Activated CD8-positive, alpha-beta T cell treated with anti-CD3 and anti-CD28 coated beads, Interleukin-2, amount 10 ng/mL, durations not matched to agents 7 days and 5 days (primary cell): ENCODE data around the gene CEP112. TPM values are rescaled to one million over a fixed set of nuclear protein-coding genes. Genes with fewer than 3 reads are reported as not detected.

ENCODE experiments used
- ATAC-seq: fragments of 150-1000 bp; cut with Tn5 transposase; one replicate; pipeline ENCODE4 v1.10.0; 2021; ENCODE audit warnings: moderate library complexity
- CTCF ChIA-PET: fragments of 350-600 bp; sonication (Branson Sonifier 250); formaldehyde crosslinking; loops from one replicate; lab custom pipeline; 2021; ENCODE audit warnings: antibody characterized with exemption; lab: Charles Lee
- POLR2A ChIA-PET: fragments of 350-600 bp; sonication (Branson Sonifier 250); formaldehyde crosslinking; loops from one replicate; lab custom pipeline; 2021; ENCODE audit warnings: antibody characterized with exemption; lab: Charles Lee
- DNase-seq: peaks from one replicate; pipeline ENCODE4 v3.0.0-alpha.2; 2020
- H3K27ac Mint-ChIP-seq: one replicate; pipeline ENCODE4 v1.8.0; 2021; ENCODE audit warnings: mild to moderate bottlenecking, mixed read lengths
- H3K27me3 Mint-ChIP-seq: one replicate; pipeline ENCODE4 v1.8.0; 2021; ENCODE audit warnings: low read depth, mixed read lengths
- H3K36me3 Mint-ChIP-seq: one replicate; pipeline ENCODE4 v1.8.0; 2021; ENCODE audit warnings: low read depth, mixed read lengths
- H3K4me1 Mint-ChIP-seq: one replicate; pipeline ENCODE4 v1.8.0; 2021; ENCODE audit warnings: low read depth, mixed read lengths
- H3K4me3 Mint-ChIP-seq: one replicate; pipeline ENCODE4 v1.8.0; 2021; ENCODE audit warnings: mild to moderate bottlenecking, mixed read lengths
- H3K9me3 Mint-ChIP-seq: one replicate; pipeline ENCODE4 v1.8.0; 2022; ENCODE audit warnings: mixed read lengths; ENCODE audit not compliant: insufficient read depth
- total RNA-seq, 2 experiments: library from RNA; stranded (reverse); gene quantifications; one replicate each; pipeline ENCODE4 v1.2.3, GENCODE V29; 2021

Gene CEP112
- total RNA-seq, 2 experiments from 2014 or later = 2.3 to 2.7 TPM

DNA sequence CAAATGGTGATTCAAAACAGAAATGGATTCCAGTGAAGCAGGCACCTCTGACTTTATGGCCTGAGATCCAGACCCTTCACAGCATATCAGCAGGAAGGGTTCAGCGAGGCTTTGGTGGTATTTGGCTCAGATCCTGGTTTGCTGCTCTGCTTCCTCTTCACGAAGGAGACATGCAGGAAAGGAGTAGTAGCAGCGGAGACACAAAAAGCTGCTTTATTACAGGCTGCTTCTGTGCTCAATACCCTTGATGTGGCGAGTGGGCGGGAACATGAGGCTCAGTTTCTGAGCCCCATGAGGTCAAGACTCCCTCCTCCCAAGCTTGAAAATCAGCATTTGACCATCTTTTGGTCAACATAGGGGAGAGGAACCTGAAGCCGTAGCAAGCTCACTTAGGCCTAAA is 417.1 kb downstream of the CEP112 start:
- H3K4me1 Mint-ChIP-seq = peaks cover 16% of the 10 kb centered on the region
- CTCF ChIA-PET = no interaction called here
- H3K27me3 Mint-ChIP-seq = peaks cover 11% of the 10 kb centered on the region
- no peaks in the 10 kb centered on the region for H3K36me3 Mint-ChIP-seq
- peak overlapping the region; percentile 81 for H3K27ac Mint-ChIP-seq
- no peaks in the 10 kb centered on the region for H3K9me3 Mint-ChIP-seq
- DNase-seq (no peak), ATAC-seq (peak; percentile 30)
- POLR2A ChIA-PET = interaction anchor here (0.9 kb wide), 1 partner anchor 21 kb away, joined by 3 read pairs; no protein-coding TSS in a partner anchor
- H3K4me3 Mint-ChIP-seq = no peak overlapping the region

DNA sequence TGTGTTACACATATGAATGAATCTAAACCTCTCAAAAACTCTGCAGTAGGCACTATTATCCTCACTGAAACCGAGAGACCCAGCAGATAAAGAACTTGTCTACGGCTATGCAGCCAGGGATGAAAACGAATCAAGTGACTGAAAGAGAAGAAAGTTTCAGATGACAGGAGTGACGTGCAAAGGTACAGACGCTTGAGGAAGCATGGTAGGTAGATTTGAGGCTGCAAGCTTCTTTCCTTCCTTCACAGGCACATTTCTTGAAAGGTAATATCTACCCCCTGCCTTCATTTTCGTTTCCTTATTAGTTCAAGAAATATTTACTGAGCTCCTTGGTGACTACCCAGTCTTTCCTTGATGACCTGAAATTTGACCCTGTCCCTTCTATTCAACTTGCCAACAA is 418.9 kb downstream of the CEP112 start:
- H3K27ac Mint-ChIP-seq = no peak overlapping the region
- no peak overlapping the region for H3K4me3 Mint-ChIP-seq
- no peaks in the 10 kb centered on the region for H3K36me3 Mint-ChIP-seq
- DNase-seq = no peak
- ChIA-PET POLR2A (no interaction called here), CTCF (no interaction called here)
- H3K27me3 Mint-ChIP-seq = peaks cover 5% of the 10 kb centered on the region
- H3K9me3 Mint-ChIP-seq = no peaks in the 10 kb centered on the region
- ATAC-seq = no peak
- peaks cover 16% of the 10 kb centered on the region for H3K4me1 Mint-ChIP-seq

DNA sequence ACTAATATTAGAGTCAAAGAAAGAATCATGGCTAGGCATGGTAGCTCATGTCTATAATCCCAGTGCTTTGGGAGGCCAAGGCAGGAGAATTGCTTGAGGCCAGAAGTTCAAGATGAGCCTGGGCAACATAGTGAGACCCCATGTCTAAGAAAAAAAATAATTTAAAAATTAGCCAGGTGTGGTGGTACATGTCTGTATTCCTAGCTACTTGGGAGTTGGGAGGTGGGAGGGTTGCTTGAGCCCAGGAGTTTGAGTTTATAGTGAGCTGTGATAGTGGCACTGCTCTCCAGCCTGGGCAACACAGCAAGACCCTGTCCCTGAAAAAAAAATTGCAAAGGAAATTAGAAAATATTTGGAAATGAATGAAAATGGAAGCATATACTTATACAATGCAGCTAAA is 420.2 kb downstream of the CEP112 start:
- Mint-ChIP-seq H3K36me3 (no peaks in the 10 kb centered on the region), H3K27me3 (peaks cover 3% of the 10 kb centered on the region), H3K27ac (no peak overlapping the region), H3K4me3 (no peak overlapping the region), H3K4me1 (peaks cover 16% of the 10 kb centered on the region), H3K9me3 (no peaks in the 10 kb centered on the region)
- ATAC-seq (no peak), DNase-seq (no peak)
- CTCF ChIA-PET = no interaction called here
- POLR2A ChIA-PET = no interaction called here

DNA sequence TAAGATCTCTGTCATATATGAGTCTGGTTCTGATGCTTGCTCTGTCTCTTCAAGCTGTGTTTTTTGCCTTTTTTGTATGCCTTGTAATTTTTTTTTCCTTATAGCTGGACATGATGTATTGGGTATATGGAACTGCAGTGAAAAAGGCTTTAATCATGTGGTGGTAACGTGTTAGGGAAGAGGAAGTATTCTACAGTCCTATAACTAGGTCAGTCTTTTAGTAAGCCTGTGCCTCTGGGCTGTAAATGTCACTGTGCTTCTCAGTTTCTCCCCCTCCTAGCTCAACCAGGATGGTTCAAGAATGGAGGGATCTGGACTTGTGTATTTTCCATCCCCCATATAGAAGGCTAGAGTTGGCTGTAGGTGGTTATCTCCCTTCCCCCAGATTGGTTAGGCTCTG is 428.1 kb downstream of the CEP112 start:
- CTCF ChIA-PET = no interaction called here
- Mint-ChIP-seq H3K9me3 (no peaks in the 10 kb centered on the region), H3K27ac (no peak overlapping the region), H3K36me3 (no peaks in the 10 kb centered on the region), H3K27me3 (no peaks in the 10 kb centered on the region), H3K4me1 (no peaks in the 10 kb centered on the region), H3K4me3 (no peak overlapping the region)
- no peak for DNase-seq
- POLR2A ChIA-PET = no interaction called here
- no peak for ATAC-seq

DNA sequence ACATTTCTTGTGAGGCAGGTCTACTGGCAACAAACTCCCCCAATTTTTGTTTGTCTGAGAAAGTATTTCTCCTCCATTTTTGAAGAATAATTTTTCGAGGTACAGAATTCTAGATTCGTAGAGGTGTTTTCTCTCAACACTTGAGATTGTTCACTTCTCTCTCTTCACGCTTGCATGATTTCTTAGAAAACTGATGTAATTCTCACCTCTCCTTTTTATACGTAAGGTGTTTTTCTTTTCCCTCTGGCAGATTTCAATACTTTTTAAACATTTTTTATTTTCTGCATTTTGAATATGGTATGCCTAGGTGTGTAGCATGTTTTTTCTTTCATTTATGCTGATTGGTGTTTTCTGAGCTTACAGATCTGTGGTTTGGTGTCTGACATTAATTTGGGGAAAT is 429.0 kb downstream of the CEP112 start:
- no peaks in the 10 kb centered on the region for H3K27me3 Mint-ChIP-seq
- DNase-seq (no peak), ATAC-seq (no peak)
- H3K36me3 Mint-ChIP-seq = no peaks in the 10 kb centered on the region
- ChIA-PET POLR2A (no interaction called here), CTCF (no interaction called here)
- no peak overlapping the region for H3K4me3 Mint-ChIP-seq
- H3K4me1 Mint-ChIP-seq = no peaks in the 10 kb centered on the region
- H3K27ac Mint-ChIP-seq = no peak overlapping the region
- no peaks in the 10 kb centered on the region for H3K9me3 Mint-ChIP-seq

DNA sequence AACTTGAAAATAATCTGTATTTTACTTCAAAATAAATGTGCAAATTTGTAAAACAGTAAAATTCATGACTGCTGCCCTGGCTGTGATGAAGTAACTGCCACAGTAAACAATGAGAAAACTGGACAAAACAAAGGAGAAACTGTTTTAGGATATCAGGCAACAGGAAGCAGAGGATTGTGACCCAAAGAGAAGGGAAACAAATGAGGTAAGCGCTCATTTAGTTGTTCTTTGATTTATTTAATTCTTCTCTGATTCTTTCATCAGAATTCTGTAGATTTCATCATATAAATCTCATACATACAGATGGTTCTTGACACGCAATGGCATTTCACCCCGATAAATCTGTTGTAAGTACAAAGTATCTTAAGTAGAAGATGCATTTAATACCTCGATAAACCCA is 432.4 kb downstream of the CEP112 start:
- Mint-ChIP-seq H3K27ac (no peak overlapping the region), H3K27me3 (peaks cover 2% of the 10 kb centered on the region), H3K9me3 (no peaks in the 10 kb centered on the region), H3K4me3 (no peak overlapping the region), H3K36me3 (no peaks in the 10 kb centered on the region), H3K4me1 (no peaks in the 10 kb centered on the region)
- ATAC-seq = no peak
- POLR2A ChIA-PET = no interaction called here
- CTCF ChIA-PET = no interaction called here
- no peak for DNase-seq

DNA sequence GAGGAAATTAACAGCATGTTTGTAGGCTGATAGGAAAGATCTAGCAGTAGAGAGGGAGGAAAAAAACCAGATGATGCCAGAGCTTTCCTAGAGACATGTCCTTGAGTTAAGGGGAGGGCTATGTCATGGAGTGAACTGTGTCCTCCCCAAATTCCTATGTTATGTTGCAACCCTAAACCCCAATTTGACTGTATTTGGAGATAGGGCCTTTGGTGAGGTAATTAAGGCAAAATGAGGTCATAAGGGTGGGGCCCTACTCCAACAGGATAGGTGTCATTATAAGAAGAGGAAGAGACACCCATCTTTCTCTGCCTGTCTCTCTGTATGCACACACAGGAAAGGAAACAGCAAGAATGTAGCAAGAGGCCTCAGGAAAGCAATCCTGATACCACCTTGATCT is 435.2 kb downstream of the CEP112 start:
- no peaks in the 10 kb centered on the region for H3K4me1 Mint-ChIP-seq
- H3K27me3 Mint-ChIP-seq = peaks cover 2% of the 10 kb centered on the region
- ATAC-seq (no peak), DNase-seq (no peak)
- CTCF ChIA-PET = no interaction called here
- H3K4me3 Mint-ChIP-seq = no peak overlapping the region
- H3K9me3 Mint-ChIP-seq = no peaks in the 10 kb centered on the region
- H3K27ac Mint-ChIP-seq = no peak overlapping the region
- POLR2A ChIA-PET = no interaction called here
- H3K36me3 Mint-ChIP-seq = no peaks in the 10 kb centered on the region

DNA sequence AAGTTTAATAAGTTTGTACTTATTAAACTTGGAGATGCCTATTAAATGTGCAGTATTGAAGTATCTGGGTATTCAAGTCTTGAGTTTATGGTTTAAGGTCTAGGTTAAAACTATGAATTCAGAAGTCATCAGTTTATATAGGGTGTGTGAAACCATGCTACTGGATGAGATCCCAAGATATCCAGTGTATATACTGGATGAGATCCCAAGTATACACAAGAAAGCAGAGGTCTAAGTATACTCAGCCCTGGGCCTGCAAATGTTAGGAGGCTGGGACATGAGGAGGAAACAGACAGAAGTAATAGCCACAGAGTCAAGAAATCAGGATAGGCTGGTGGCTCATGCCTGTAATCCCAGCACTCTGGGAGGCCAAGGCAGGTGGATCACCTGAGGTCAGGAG is 436.1 kb downstream of the CEP112 start:
- no peak for ATAC-seq
- H3K27ac Mint-ChIP-seq = no peak overlapping the region
- DNase-seq = no peak
- CTCF ChIA-PET = no interaction called here
- H3K4me1 Mint-ChIP-seq = peaks cover 5% of the 10 kb centered on the region
- H3K27me3 Mint-ChIP-seq = peaks cover 2% of the 10 kb centered on the region
- H3K36me3 Mint-ChIP-seq = no peaks in the 10 kb centered on the region
- H3K9me3 Mint-ChIP-seq = no peaks in the 10 kb centered on the region
- POLR2A ChIA-PET = no interaction called here
- no peak overlapping the region for H3K4me3 Mint-ChIP-seq

DNA sequence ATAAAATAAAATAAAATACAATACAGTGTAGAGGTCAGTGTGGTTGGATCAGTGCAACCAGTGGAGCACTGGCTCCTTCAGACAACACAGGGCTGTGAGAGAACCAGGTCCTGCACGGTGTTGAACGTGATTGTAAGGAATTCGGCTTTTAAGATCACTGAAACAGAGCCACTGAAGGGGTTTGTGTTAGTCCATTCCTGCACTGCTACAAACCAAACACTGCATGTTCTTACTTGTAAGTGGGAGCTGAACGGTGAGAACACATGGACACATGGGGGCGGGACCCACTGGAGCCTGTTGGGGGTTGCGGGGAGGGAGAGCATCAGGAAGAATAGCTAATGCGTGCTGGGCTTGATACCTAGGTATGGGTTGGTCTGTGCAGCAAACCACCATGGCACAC is 437.3 kb downstream of the CEP112 start:
- Mint-ChIP-seq H3K4me1 (peaks cover 9% of the 10 kb centered on the region), H3K9me3 (no peaks in the 10 kb centered on the region), H3K36me3 (no peaks in the 10 kb centered on the region), H3K4me3 (no peak overlapping the region), H3K27me3 (peaks cover 2% of the 10 kb centered on the region), H3K27ac (no peak overlapping the region)
- POLR2A ChIA-PET = no interaction called here
- CTCF ChIA-PET = no interaction called here
- no peak for DNase-seq
- no peak for ATAC-seq

DNA sequence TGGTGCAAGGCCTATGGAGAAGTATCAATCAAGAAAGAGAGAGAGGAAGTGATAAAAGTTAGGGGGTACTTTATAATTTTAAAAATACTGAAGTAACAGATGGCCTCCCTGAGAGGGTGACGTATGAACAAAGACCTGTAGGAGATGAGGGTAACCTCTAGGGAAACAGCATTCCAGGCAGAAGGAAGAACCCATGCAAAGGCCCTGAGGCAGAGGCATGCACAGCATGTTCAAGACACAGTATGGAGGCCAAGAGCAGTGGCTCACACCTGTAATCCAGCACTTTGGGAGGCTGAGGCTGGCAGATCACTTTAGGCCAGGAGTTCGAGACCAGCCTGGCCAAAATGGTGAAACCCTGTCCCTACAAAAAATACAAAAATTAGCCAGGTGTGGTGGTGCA is 437.9 kb downstream of the CEP112 start:
- peaks cover 9% of the 10 kb centered on the region for H3K4me1 Mint-ChIP-seq
- no peak for ATAC-seq
- H3K9me3 Mint-ChIP-seq = no peaks in the 10 kb centered on the region
- H3K27me3 Mint-ChIP-seq = peaks cover 2% of the 10 kb centered on the region
- no peak overlapping the region for H3K4me3 Mint-ChIP-seq
- CTCF ChIA-PET = no interaction called here
- no peak for DNase-seq
- POLR2A ChIA-PET = no interaction called here
- H3K27ac Mint-ChIP-seq = no peak overlapping the region
- H3K36me3 Mint-ChIP-seq = no peaks in the 10 kb centered on the region

DNA sequence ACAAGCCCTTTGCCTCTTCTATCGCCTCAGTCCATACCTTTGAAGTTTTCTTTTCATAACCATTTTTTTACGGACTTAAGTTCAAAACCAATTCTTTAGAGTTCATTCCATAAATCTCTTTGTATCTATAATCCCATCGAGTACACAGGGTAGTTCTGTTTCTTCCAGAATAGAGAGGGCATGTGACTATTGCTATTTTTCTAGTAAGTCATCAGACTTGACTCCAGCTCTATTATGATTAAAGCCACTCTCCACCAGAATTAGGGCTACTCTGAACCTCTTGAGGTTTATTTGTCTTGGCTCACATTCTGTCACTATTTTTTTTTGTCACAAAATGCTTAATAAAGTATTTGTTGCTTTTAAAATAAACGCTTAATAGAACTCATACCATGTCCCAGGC is 438.6 kb downstream of the CEP112 start:
- Mint-ChIP-seq H3K36me3 (no peaks in the 10 kb centered on the region), H3K27ac (no peak overlapping the region), H3K4me3 (no peak overlapping the region), H3K9me3 (no peaks in the 10 kb centered on the region), H3K4me1 (peaks cover 9% of the 10 kb centered on the region), H3K27me3 (peaks cover 2% of the 10 kb centered on the region)
- DNase-seq (no peak), ATAC-seq (no peak)
- ChIA-PET CTCF (no interaction called here), POLR2A (no interaction called here)

DNA sequence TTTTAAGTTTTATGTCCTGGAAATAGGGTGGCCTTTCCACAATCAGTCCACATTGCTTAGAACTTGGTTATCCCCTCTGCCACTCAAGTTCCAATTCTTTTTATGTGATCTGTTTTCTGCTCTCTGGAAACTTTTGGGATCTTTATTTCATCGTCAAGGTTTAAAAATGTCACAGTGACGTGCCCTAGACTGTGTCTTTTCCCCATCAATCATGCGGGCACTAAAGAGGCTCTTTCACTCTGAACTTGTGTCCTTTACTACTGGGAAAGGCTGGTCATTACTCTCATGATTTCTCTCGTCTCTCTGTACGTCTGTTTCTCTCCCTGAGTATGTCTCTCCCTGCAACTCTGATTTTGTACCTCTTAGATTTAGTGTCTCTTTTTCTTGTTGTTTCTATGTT is 440.7 kb downstream of the CEP112 start:
- ATAC-seq (no peak), DNase-seq (no peak)
- Mint-ChIP-seq H3K9me3 (no peaks in the 10 kb centered on the region), H3K36me3 (no peaks in the 10 kb centered on the region), H3K27ac (no peak overlapping the region), H3K27me3 (peaks cover 3% of the 10 kb centered on the region), H3K4me3 (no peak overlapping the region), H3K4me1 (peaks cover 9% of the 10 kb centered on the region)
- ChIA-PET CTCF (no interaction called here), POLR2A (no interaction called here)

DNA sequence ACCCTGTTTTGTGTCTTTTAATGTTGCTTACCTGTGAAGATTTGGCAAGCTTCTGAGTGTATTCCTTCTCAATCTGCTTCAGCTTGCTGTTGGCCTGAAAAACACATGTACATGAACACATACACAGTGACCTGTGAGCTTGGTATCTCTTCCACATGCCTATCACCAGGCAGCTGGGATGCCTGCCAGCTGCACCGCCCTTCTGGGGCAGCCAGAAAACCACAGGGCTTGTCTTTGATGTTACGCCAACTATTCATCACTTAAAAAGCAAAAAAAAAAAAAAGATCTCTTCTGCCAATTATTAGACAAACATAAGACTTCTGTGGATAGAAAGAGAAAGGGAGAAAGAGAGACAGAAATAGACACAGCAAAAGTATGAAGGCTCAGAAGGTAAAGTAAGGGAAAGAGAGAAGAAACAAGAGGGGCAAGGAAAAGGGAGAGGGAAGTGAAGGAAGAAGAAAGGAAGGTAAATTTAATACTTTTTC is 441.3 kb downstream of the CEP112 start:
- Mint-ChIP-seq H3K36me3 (no peaks in the 10 kb centered on the region), H3K27ac (no peak overlapping the region), H3K9me3 (no peaks in the 10 kb centered on the region), H3K4me1 (peaks cover 9% of the 10 kb centered on the region), H3K4me3 (no peak overlapping the region), H3K27me3 (peaks cover 3% of the 10 kb centered on the region)
- CTCF ChIA-PET = no interaction called here
- DNase-seq (peak; percentile 25), ATAC-seq (peak; percentile 63)
- POLR2A ChIA-PET = no interaction called here
